ENCODE results near the gene ZNF385A. TPM values are rescaled to one million over a fixed set of nuclear protein-coding genes. Genes with fewer than 3 reads are reported as not detected.

Gene ZNF385A
- total RNA-seq, 1 donor from 2014 or later = 15.6 TPM

GRCh38 chr12:54413284-54414190 lies 29.0 kb upstream of the ZNF385A start:
- H3K4me1 Mint-ChIP-seq (ENCODE audit: low read depth) = peaks cover 29% of the 10 kb centered on the region
- no peak overlapping the region for H3K27ac Mint-ChIP-seq
- H3K36me3 Mint-ChIP-seq (ENCODE audit: insufficient read depth) = no peaks in the 10 kb centered on the region
- H3K27me3 Mint-ChIP-seq = no peaks in the 10 kb centered on the region
- H3K9me3 Mint-ChIP-seq (ENCODE audit: low read depth) = no peaks in the 10 kb centered on the region
- DNase-seq (ENCODE audit: low spot score, unreplicated experiment) = no peak
- TF ChIP-seq, protein P1, sequence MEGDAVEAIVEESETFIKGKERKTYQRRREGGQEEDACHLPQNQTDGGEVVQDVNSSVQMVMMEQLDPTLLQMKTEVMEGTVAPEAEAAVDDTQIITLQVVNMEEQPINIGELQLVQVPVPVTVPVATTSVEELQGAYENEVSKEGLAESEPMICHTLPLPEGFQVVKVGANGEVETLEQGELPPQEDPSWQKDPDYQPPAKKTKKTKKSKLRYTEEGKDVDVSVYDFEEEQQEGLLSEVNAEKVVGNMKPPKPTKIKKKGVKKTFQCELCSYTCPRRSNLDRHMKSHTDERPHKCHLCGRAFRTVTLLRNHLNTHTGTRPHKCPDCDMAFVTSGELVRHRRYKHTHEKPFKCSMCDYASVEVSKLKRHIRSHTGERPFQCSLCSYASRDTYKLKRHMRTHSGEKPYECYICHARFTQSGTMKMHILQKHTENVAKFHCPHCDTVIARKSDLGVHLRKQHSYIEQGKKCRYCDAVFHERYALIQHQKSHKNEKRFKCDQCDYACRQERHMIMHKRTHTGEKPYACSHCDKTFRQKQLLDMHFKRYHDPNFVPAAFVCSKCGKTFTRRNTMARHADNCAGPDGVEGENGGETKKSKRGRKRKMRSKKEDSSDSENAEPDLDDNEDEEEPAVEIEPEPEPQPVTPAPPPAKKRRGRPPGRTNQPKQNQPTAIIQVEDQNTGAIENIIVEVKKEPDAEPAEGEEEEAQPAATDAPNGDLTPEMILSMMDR (IDR thresholded peaks at IDR 0.05; ENCODE audit: unreplicated experiment) = no peak
- H3K4me3 Mint-ChIP-seq (ENCODE audit: low read depth) = no peak overlapping the region

DNA sequence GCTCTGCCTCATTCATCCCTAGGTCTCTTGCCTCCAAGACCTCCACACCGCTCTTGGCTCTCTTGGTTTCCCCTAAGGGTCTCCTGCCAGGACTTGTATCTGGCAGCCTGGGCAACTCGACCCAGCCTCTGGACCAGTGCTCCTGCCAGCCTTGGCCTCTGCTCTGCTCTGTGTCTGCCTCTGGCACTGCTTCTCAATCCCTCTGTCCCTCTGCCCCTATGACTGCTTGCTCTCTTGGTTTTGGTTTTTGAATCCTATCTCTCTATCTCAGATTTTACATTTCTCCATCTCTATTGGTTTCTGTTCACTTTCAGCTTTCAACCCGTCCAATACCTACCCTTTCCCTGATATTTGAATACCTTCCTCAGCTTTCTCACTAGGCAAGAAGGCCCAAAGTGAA lies 28.3 kb upstream of the ZNF385A start:
- H3K9me3 Mint-ChIP-seq (ENCODE audit: low read depth) = no peaks in the 10 kb centered on the region

DNA sequence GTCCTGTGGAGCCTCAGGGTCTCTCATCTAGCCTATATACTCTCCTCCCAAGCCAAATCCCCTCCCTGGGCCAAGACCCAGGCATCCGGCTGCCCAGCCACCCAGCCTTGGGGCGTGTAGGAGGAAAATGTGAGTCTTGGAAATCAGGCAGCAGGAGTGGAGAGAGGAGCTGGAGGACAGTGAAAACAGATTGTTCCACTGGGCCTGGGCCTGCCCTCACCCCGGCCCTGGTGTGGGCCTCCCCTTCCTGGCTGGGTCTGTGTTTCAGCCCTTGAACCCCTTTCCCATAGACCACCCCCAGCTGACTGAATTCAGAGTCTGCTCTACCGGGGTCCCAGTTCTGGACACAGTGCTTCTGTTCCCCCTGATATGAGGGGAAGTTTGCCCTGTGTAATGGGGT lies 27.8 kb upstream of the ZNF385A start:
- Mint-ChIP-seq H3K27me3 (no peaks in the 10 kb centered on the region), H3K4me1 (ENCODE audit: low read depth) (peaks cover 23% of the 10 kb centered on the region), H3K27ac (no peak overlapping the region), H3K36me3 (ENCODE audit: insufficient read depth) (peaks cover 4% of the 10 kb centered on the region), H3K4me3 (ENCODE audit: low read depth) (no peak overlapping the region), H3K9me3 (ENCODE audit: low read depth) (no peaks in the 10 kb centered on the region)
- DNase-seq (ENCODE audit: low spot score, unreplicated experiment) = no peak
- TF ChIP-seq, protein P1 (IDR thresholded peaks at IDR 0.05; ENCODE audit: unreplicated experiment) = no peak

More for the DNA sequence above, 28.3 kb upstream of the ZNF385A start:
- TF ChIP-seq, protein P1 (IDR thresholded peaks at IDR 0.05; ENCODE audit: unreplicated experiment) = no peak
- DNase-seq (ENCODE audit: low spot score, unreplicated experiment) = no peak
- H3K4me1 Mint-ChIP-seq (ENCODE audit: low read depth) = peaks cover 26% of the 10 kb centered on the region
- peaks cover 3% of the 10 kb centered on the region for H3K36me3 Mint-ChIP-seq (ENCODE audit: insufficient read depth)
- no peak overlapping the region for H3K27ac Mint-ChIP-seq
- H3K4me3 Mint-ChIP-seq (ENCODE audit: low read depth) = no peak overlapping the region
- no peaks in the 10 kb centered on the region for H3K27me3 Mint-ChIP-seq

GRCh38 chr12:54411391-54412241 lies 27.1 kb upstream of the ZNF385A start:
- no peak for DNase-seq (ENCODE audit: low spot score, unreplicated experiment)
- H3K36me3 Mint-ChIP-seq (ENCODE audit: insufficient read depth) = peaks cover 10% of the 10 kb centered on the region
- H3K27ac Mint-ChIP-seq = no peak overlapping the region
- H3K9me3 Mint-ChIP-seq (ENCODE audit: low read depth) = no peaks in the 10 kb centered on the region
- H3K27me3 Mint-ChIP-seq = no peaks in the 10 kb centered on the region
- TF ChIP-seq, protein P1 (IDR thresholded peaks at IDR 0.05; ENCODE audit: unreplicated experiment) = no peak
- no peak overlapping the region for H3K4me3 Mint-ChIP-seq (ENCODE audit: low read depth)
- peaks cover 17% of the 10 kb centered on the region for H3K4me1 Mint-ChIP-seq (ENCODE audit: low read depth)

- Mint-ChIP-seq H3K36me3 (ENCODE audit: insufficient read depth) (peaks cover 17% of the 10 kb centered on the region), H3K4me1 (ENCODE audit: low read depth) (no peaks in the 10 kb centered on the region), H3K27me3 (no peaks in the 10 kb centered on the region), H3K9me3 (ENCODE audit: low read depth) (no peaks in the 10 kb centered on the region), H3K27ac (no peak overlapping the region), H3K4me3 (ENCODE audit: low read depth) (no peak overlapping the region)
- DNase-seq (ENCODE audit: low spot score, unreplicated experiment) = no peak
- TF ChIP-seq, protein P1 (IDR thresholded peaks at IDR 0.05; ENCODE audit: unreplicated experiment) = no peak
These were observed 24.7 kb upstream of the ZNF385A start for GRCh38 chr12:54409267-54409666.
